GM12874 (cell line): Measurements from ENCODE around the gene MISP.

Experiments used
- TF ChIP-seq, protein P1 (sequence below): IDR thresholded peaks from 2 replicates; pipeline ENCODE4 v1.5.1; 2011; ENCODE audit warnings: low read depth, mild to moderate bottlenecking, control low read depth, low read length, moderate library complexity; ENCODE audit not compliant: insufficient read depth

The MISP gene

DNA sequence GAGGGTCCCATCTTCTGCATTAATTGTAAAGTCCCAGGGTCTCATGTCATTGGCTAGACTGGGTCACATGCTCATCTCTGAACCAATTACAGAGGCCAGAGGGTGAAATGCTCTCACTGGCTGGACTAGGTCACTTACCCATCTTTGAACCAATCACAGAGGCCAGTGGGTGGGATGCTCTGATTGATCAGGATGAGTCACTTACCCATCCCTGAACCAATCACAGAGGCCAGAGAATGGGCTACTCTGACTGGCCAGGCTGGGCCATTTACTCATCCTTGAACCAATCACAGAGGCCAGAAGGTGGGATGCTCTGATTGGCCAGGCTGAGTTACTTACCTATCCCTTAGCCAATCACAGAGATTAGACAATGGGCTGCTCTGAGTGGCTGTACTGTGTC is 5.3 kb downstream of the MISP start:
- TF ChIP-seq, protein P1, sequence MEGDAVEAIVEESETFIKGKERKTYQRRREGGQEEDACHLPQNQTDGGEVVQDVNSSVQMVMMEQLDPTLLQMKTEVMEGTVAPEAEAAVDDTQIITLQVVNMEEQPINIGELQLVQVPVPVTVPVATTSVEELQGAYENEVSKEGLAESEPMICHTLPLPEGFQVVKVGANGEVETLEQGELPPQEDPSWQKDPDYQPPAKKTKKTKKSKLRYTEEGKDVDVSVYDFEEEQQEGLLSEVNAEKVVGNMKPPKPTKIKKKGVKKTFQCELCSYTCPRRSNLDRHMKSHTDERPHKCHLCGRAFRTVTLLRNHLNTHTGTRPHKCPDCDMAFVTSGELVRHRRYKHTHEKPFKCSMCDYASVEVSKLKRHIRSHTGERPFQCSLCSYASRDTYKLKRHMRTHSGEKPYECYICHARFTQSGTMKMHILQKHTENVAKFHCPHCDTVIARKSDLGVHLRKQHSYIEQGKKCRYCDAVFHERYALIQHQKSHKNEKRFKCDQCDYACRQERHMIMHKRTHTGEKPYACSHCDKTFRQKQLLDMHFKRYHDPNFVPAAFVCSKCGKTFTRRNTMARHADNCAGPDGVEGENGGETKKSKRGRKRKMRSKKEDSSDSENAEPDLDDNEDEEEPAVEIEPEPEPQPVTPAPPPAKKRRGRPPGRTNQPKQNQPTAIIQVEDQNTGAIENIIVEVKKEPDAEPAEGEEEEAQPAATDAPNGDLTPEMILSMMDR: no peak

DNA sequence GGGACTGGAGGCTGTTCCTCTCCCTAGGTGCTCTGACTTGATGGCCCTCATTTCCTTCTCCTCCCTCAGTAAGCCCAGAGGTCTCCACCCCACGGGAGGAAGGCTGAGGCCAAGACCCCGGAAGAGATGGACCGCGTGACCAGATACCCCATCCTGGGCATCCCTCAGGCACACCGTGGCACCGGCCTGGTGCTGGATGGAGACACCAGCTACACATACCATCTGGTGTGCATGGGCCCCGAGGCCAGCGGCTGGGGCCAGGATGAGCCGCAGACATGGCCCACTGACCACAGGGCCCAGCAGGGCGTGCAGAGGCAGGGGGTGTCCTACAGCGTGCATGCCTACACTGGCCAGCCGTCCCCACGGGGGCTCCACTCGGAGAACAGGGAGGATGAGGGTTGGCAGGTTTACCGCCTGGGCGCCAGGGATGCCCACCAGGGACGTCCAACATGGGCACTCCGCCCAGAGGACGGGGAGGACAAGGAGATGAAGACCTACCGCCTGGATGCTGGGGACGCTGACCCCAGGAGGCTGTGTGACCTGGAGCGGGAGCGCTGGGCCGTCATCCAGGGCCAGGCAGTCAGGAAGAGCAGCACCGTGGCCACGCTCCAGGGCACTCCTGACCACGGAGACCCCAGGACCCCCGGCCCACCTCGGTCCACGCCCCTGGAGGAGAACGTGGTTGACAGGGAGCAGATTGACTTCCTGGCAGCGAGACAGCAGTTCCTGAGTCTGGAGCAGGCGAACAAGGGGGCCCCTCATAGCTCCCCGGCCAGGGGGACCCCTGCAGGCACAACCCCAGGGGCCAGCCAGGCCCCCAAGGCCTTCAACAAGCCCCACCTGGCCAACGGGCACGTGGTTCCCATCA is 6.1 kb downstream of the MISP start:
- TF ChIP-seq, protein P1: no peak

DNA sequence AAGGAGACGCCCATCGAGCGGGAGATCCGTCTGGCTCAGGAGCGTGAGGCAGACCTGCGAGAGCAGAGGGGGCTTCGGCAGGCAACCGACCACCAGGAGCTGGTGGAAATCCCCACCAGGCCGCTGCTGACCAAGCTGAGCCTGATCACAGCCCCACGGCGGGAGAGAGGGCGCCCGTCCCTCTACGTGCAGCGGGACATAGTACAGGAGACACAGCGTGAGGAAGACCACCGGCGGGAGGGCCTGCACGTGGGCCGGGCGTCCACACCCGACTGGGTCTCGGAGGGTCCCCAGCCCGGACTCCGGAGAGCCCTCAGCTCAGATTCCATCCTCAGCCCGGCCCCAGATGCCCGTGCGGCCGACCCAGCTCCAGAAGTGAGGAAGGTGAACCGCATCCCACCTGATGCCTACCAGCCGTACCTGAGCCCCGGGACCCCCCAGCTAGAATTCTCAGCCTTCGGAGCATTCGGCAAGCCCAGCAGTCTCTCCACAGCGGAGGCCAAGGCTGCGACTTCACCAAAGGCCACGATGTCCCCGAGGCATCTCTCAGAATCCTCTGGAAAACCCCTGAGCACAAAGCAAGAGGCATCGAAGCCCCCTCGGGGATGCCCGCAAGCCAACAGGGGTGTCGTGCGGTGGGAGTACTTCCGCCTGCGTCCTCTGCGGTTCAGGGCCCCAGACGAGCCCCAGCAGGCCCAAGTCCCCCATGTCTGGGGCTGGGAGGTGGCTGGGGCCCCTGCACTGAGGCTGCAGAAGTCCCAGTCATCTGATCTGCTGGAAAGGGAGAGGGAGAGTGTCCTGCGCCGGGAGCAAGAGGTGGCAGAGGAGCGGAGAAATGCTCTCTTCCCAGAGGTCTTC is 7.1 kb downstream of the MISP start:
- TF ChIP-seq, protein P1: no peak

DNA sequence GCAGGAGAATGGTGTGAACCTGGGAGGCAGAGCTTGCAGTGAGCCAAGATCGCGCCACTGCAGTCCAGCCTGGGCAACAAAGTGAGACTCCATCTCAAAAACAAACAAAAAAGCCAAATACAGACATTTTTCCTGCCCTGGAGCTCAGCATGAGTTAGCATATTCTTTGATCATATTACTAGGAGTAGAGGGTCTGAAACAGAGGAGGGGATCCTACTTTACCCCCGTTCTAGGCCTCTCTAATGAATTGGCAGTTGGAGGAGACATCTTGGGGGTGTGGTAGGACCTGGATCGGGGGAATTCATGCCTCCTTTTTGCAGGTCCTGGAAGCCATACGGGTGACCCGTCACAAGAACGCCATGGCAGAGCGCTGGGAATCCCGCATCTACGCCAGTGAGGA is 12.3 kb downstream of the MISP start:
- TF ChIP-seq, protein P1: no peak

DNA sequence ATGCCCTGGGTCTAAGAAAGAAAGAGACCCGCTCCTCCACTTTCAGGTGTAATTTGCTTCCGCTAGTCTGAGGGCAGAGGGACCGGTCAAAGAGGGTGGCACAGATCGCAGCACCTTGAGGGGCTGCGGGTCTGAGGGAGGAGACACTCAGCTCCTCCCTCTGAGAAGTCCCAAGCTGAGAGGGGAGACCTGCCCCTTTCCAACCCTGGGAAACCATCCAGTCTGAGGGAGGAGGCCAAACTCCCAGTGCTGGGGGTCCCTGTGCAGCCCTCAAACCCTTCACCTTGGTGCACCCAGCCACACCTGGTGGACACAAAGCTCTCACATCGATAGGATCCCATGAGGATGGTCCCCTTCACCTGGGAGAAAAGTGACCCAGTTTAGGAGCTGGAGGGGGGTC is 13.0 kb downstream of the MISP start:
- TF ChIP-seq, protein P1: no peak

DNA sequence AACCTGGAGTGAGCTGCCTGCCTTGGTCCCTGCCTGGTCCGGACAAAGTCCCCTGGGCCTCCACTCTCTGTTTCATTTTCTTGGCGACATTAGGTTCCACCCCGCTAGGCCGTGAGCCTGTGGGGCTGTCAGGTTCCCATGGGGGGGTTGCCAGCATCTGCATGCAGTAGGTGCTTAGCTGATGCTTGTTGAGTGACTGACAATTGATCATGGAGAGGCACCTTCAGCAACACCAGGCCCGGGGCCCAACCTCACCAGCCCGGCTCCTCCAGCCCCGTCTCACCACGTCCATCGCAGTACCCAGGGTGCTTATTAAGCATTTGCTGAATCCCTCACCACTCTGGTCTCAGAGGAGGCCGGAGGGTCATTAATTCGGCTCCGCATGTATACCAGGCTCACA is 13.4 kb downstream of the MISP start:
- TF ChIP-seq, protein P1: no peak

DNA sequence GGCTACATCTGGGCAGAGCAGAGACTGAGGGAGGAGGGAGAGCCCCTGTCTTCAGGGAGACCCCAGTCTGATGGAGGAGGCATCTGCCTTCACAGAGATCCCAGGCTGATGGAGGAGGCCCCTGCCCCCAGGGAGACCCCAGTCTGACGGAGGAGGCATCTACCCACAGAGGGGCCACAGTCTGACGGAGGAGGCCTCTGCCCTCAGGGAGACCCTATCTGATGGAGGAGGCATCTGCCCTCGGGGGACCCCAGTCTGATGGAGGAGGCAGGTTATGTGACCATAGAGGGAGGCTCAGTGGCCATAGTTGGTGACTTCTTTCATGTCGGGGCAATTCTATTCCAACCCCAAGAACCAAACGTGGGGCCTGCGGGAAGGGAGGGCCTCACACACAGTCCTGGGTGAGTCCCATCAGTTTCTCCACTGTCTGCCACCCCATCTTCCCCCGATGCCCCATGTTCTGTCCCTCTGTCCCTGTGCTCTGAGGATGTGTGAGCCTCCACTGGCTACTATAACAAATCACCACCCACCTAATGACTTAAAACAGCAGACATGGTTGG is 14.3 kb downstream of the MISP start:
- TF ChIP-seq, protein P1: no peak
